Muscle of leg (tissue), 11 donors: ENCODE measurements around the gene PRKN. TPM values are rescaled to one million over a fixed set of nuclear protein-coding genes. Genes with fewer than 3 reads are reported as not detected.
A peak's percentile ranks its signal among the peaks of the same experiment; 100 is the strongest.
"Not testable (repeated sequence)": the region's sequence is repeated elsewhere in the genome, so short reads cannot be mapped to it uniquely, and the experiment has no call there.

Experiments used
- DNase-seq: peaks from one replicate; pipeline ENCODE4 v3.0.0; 2013
- H3K27ac ChIP-seq: one replicate; pipeline ENCODE4 v1.5.1; 2013; ENCODE audit warnings: mild to moderate bottlenecking, low read length, control low read depth
- H3K27me3 ChIP-seq: one replicate; pipeline ENCODE4 v1.6.1; 2013; ENCODE audit warnings: low read length; ENCODE audit not compliant: control insufficient read depth, insufficient read depth
- H3K36me3 ChIP-seq: one replicate; pipeline ENCODE4 v1.6.1; 2013; ENCODE audit warnings: low read length; ENCODE audit not compliant: control insufficient read depth, insufficient read depth
- H3K4me1 ChIP-seq: one replicate; pipeline ENCODE4 v1.6.1; 2013; ENCODE audit warnings: low read length; ENCODE audit not compliant: control insufficient read depth, insufficient read depth
- H3K4me3 ChIP-seq: one replicate; pipeline ENCODE4 v1.5.1; 2013; ENCODE audit warnings: low read length, control low read depth
- H3K9me3 ChIP-seq: replicated peaks from 2 replicates; pipeline ENCODE4 v1.6.1; 2013; ENCODE audit warnings: low read depth, low read length; ENCODE audit not compliant: control insufficient read depth
- WGBS: methylation state at CpG from one replicate; pipeline ENCODE4 v1.1.5; 2013; ENCODE audit warnings: missing lambda C conversion rate; ENCODE audit not compliant: insufficient coverage; 5-methylcytosine and 5-hydroxymethylcytosine counted together
- polyA plus RNA-seq, 8 donors: library from polyadenylated mRNA; unstranded; fragments of 120-200 nt; gene quantifications; one replicate each; pipeline versions ENCODE4 v1.2.1 to v1.2.3, GENCODE V29; 2013; ENCODE audit warnings: inconsistent platforms in 1 of 8, low replicate concordance in 1 of 8; ENCODE audit not compliant: insufficient read length in 8 of 8, insufficient read depth in 1 of 8
- total RNA-seq: library from RNA; stranded (reverse); fragments of 120-200 nt; gene quantifications from one replicate; pipeline ENCODE4 v1.2.4, GENCODE V29; 2013

Gene PRKN
- total and polyA plus RNA-seq, 9 donors: 2.5 to 4.7 (median 3.9) TPM

DNA sequence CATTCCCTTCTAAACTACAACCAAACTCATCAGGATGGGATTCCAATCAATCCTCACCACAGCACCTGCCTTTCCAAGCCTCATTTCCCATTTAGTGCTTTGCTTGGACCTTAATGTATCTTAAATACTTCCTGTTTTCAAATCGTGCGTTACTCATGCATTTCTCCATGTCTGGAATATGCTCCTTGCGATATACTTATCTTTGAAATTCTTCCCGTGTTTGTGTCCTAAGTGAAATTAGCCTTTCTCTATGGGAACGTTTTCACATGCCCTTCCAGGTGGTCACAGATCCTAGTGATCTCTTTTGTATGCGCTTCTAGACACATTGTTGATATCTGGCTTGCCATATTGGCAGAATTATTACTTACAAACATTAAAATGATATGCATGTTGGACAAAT lies 833.1 kb downstream of the PRKN start:
- Histone ChIP-seq H3K36me3 (no peaks in the 10 kb centered on the region), H3K27ac (no peak overlapping the region), H3K4me1 (peaks cover 2% of the 10 kb centered on the region), H3K4me3 (no peak overlapping the region), H3K9me3 (no peaks in the 10 kb centered on the region), H3K27me3 (no peaks in the 10 kb centered on the region)
- no peak for DNase-seq
- WGBS: 75% methylated on average over 2 of the region's 6 CpGs

DNA sequence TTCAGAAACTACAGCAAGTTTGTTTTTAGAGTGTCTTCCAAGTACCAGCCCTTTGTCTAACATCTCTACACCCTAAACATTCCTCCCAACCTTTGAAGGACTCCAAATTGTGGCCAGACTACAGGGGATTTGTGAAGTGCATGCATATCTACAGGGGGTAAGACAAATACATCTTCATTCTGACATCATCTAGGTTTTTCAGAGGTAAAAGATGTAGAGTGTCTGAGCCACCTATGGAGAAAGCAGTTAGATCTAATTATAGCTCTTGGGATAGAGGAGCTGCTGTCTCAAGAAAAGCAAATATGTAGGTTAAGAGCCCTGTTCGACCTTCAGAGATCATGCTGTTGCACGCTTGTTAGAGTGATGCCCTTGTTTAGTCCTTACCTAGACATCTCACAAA lies 836.0 kb downstream of the PRKN start:
- no CpG with 5 or more reads among the region's 2 CpGs for WGBS
- DNase-seq: no peak
- Histone ChIP-seq H3K27me3 (no peaks in the 10 kb centered on the region), H3K4me3 (no peak overlapping the region), H3K4me1 (peaks cover 2% of the 10 kb centered on the region), H3K36me3 (no peaks in the 10 kb centered on the region), H3K9me3 (no peaks in the 10 kb centered on the region), H3K27ac (no peak overlapping the region)

DNA sequence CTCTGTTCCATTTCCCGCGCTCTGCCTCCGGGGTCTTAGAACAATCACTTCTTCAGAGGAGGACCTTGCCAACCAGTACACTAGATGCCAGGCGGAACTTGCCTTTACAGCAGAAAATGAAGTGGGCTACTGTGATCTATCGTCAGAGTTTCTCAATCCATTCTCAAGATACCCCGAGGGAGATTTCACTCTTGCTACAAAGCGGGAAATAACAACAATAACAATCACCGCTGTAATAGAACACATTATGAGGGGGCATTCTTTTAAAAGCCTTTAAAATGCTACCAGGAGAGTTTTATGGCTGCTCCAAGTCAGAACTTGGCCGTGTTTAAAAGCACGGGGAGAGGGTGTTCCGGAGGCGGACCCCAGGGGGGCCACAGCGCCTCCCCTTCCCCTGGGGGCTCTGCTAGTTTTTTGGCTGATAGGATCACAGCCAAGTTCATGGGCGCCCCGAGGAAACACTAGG lies 836.7 kb downstream of the PRKN start:
- Histone ChIP-seq H3K27me3 (no peaks in the 10 kb centered on the region), H3K4me3 (no peak overlapping the region), H3K4me1 (peaks cover 2% of the 10 kb centered on the region), H3K27ac (no peak overlapping the region), H3K36me3 (no peaks in the 10 kb centered on the region), H3K9me3 (no peaks in the 10 kb centered on the region)
- 10% methylated on average over 5 of the region's 15 CpGs for WGBS
- no peak for DNase-seq

DNA sequence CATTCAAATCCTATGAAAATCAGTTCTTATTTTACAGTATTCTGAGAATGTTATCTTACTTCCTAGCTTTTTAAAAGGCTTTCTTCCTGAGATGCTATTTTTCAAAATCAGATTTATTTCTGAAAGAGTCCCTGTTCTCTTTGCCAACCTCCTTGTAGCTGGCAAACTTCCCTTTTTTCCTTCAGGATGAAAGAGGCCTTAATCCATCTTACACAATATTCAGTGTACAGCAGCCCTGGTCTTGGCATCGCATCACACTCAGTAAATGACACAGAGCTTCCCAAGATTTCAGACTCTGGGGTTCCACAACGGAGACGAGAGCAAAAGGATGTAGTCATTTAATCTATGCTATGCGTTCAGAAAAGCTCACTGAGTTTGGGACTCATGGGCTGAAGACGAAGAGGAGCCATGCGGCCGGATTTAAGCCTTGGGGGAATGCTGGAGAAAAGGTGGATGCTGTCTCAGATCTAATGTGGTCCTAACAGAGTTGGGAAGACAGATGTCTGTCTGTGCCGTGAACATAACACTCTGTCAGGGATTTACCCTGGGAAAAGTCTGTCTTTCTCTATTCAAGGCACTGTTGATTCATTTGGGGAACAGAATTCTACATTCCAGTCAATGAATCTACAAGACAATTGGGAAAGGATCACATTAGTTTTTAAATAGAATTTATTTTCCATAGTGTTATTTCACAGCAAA lies 837.3 kb downstream of the PRKN start:
- DNase-seq: peak; percentile 46
- no peaks in the 10 kb centered on the region for H3K27me3 ChIP-seq
- H3K9me3 ChIP-seq: no peaks in the 10 kb centered on the region
- no peaks in the 10 kb centered on the region for H3K36me3 ChIP-seq
- WGBS: 41% methylated on average over 6 of the region's 8 CpGs
- H3K4me3 ChIP-seq: no peak overlapping the region
- H3K27ac ChIP-seq: no peak overlapping the region
- H3K4me1 ChIP-seq: peaks cover 2% of the 10 kb centered on the region

DNA sequence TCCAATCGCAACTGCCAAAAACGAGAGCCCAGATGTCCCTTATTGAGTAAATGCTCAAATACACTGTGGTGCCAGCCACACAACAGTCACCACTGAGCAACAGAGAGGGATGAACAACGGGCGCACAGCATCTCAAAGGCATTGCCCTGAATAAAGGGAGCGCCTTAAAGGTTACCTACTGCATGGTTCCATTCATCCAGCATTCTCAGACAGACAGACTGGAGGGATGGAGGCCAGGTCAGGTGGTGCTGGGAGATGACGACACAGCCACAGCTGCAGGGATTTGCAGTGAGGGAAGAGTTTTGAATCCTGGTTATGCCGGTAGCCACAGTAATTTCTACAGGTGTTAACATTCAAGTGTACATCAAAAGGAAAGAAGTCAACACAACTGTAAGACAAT lies 838.2 kb downstream of the PRKN start:
- no peak for DNase-seq
- WGBS: 40% methylated on average over 1 of the region's 7 CpGs
- Histone ChIP-seq H3K4me1 (peaks cover 2% of the 10 kb centered on the region), H3K27me3 (no peaks in the 10 kb centered on the region), H3K27ac (no peak overlapping the region), H3K36me3 (no peaks in the 10 kb centered on the region), H3K4me3 (no peak overlapping the region), H3K9me3 (no peaks in the 10 kb centered on the region)

DNA sequence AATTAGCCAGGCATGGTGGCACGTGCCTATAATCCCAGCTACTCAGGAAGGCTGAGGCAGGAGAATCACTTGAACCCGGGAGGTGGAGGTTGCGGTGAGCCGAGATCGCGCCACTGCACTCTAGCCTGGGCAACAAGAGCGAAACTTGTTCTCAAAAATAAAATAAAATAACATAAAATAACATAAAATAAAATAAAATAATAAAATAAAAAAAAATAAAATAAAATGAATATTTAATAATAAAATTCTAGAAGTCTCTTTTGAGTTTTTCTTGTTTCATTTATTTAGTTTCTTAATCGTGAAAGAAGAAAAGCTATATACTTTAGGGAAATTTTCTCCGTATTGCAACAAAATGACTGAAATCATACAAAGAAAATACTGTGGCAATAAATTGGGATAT lies 841.0 kb downstream of the PRKN start:
- not testable (repeated sequence) for H3K36me3 ChIP-seq, H3K27ac ChIP-seq, H3K27me3 ChIP-seq, DNase-seq, H3K9me3 ChIP-seq, H3K4me3 ChIP-seq, H3K4me1 ChIP-seq
- WGBS: no CpG with 5 or more reads among the region's 9 CpGs

DNA sequence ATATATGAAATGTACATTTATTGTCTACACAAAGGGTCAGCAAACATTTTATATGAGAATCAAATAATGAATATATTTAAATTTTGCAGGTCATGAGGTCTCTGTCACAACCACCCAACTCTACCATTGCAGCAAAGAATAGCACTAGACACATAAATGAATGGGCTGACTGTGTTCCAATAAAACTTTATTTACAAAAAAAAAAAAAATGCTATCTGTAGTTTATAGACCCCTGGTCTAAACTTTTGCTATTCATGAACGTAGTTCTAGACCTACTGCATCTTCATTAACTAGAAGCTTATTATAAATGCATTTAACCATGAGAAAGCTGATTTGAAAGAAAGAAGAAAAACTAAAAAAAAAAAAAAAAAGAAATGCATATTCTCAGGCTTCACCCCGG lies 842.8 kb downstream of the PRKN start:
- no CpG with 5 or more reads among the region's 2 CpGs for WGBS

DNA sequence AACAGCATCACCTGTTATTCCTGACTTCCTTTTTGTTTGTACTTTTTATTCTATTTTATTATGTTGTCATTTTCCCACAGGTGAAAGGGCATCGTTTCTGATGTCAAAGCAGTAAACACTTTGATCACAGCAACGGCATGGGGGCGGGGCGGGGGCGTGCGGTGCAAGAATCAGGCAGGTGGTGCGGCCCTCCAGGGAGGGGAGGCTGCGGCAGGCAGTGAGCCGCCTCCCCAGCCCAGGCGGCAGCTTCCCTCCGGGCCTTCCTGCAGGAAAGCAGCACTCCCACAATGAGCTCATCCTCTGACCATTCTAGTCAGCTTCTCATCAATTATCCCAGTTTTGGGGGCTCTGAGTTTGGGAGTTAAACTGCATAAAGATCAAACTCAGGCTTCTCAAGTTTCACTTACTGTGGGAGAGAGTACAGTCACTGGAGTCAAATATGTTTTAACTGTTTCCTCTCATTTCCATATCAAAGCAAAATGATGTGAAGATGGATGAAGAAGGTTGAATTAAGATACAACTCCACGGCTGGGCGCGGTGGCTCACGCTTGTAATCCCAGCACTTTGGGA lies 845.3 kb downstream of the PRKN start:
- H3K9me3 ChIP-seq: no peaks in the 10 kb centered on the region
- DNase-seq: no peak
- no peaks in the 10 kb centered on the region for H3K36me3 ChIP-seq
- no peak overlapping the region for H3K27ac ChIP-seq
- no peaks in the 10 kb centered on the region for H3K27me3 ChIP-seq
- no peaks in the 10 kb centered on the region for H3K4me1 ChIP-seq
- 46% methylated on average over 7 of the region's 15 CpGs for WGBS
- H3K4me3 ChIP-seq: no peak overlapping the region

More for the DNA sequence above, 842.8 kb downstream of the PRKN start:
- no peak for DNase-seq
- H3K27ac ChIP-seq: no peak overlapping the region
- no peaks in the 10 kb centered on the region for H3K4me1 ChIP-seq
- no peaks in the 10 kb centered on the region for H3K27me3 ChIP-seq
- no peaks in the 10 kb centered on the region for H3K9me3 ChIP-seq
- no peak overlapping the region for H3K4me3 ChIP-seq
- no peaks in the 10 kb centered on the region for H3K36me3 ChIP-seq

DNA sequence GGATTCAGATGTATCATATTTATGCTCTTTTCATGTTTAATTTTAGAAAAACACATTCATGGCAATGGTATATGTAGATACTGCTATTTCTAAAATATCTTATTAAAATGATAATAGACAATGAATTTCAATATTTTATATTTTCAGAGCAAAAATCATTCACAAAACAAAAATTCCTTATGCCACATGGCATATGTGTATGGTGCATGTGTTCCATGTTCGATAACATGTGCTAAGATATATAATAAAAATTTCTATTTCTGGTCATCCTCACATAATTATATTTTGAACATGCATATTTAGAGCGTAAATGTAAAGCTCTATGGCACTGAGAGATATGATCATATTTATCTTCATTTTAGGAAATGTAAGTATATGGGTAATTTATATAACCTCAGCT lies 847.5 kb downstream of the PRKN start:
- Histone ChIP-seq H3K9me3 (peaks cover 2% of the 10 kb centered on the region), H3K4me3 (no peak overlapping the region), H3K36me3 (no peaks in the 10 kb centered on the region), H3K4me1 (no peaks in the 10 kb centered on the region), H3K27me3 (no peaks in the 10 kb centered on the region), H3K27ac (no peak overlapping the region)
- WGBS: no CpG with 5 or more reads among the region's 2 CpGs
- no peak for DNase-seq

DNA sequence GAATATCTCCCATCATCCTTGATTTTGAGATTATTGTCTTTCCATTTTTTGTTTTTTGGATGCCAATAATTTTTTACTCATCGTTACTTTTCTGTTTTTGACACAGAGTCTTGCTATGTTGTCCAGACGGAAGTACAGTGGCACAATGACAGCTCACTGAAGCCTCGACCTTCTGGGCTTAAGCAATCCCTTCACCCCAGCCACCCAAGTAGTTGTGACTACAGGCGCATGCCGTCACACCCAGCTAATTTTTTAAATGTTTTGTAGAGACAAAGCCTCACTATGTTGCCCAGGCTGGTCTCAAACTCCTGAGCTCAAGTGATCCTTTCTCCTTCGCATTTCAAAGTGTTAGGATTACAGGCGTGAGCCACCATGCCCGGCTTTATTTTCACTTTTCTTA lies 851.3 kb downstream of the PRKN start:
- Histone ChIP-seq H3K4me1 (no peaks in the 10 kb centered on the region), H3K9me3 (peaks cover 2% of the 10 kb centered on the region), H3K4me3 (no peak overlapping the region), H3K27ac (no peak overlapping the region), H3K27me3 (no peaks in the 10 kb centered on the region), H3K36me3 (no peaks in the 10 kb centered on the region)
- DNase-seq: no peak
- WGBS: 90% methylated on average over 2 of the region's 8 CpGs
